ENCODE data around the gene PTK7. TPM values are rescaled to one million over a fixed set of nuclear protein-coding genes. Genes with fewer than 3 reads are reported as not detected.

The PTK7 gene
- total and polyA plus RNA-seq, 2 donors (not counting 3 experiments of a cell fraction or from before 2014, with no cell fraction given): 41.9 to 65.6 TPM

DNA sequence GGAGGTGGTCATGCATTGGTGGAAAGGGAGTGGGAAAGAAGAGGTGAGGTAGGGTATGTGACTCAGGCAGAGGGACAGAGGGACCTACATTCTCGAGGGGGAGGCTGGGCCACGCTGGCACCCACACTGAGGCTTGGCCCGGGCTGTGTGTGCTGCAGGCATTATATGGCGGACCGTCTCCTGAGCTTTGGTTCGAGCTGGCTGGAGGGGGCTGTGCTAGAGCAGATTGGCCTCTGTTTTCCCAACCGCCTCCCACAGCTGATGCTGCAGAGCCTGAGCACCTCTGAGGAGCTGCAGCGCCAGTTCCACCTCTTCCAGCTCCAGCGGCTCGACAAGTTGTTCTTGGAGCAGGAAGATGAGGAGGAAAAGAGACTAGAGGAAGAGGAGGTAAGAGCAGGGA, 129.7 kb downstream of the PTK7 start:
- Histone ChIP-seq H3K4me3 (replicated peaks in 1 of 3; ENCODE audit: insufficient read depth in 1 of 3, low read depth in 1 of 3, low read length in 3 of 3) (no peak overlapping the region), H3K27me3 (ENCODE audit: control insufficient read depth in 2 of 2, insufficient read depth in 2 of 2, low read length in 2 of 2) (no peaks in the 10 kb centered on the region), H3K9me1 (replicated peaks; ENCODE audit: control insufficient read depth, extremely low read depth, insufficient read depth, low read length) (no peaks in the 10 kb centered on the region), H3K79me2 (ENCODE audit: control insufficient read depth, insufficient read depth, low read length) (no peaks in the 10 kb centered on the region), H3K4me1 (ENCODE audit: control insufficient read depth, extremely low read depth, insufficient read depth, low read length) (peaks cover 3% of the 10 kb centered on the region), H3K4me2 (ENCODE audit: insufficient read depth, low read length) (no peak overlapping the region), H3K27ac (ENCODE audit: insufficient read depth, low read depth, low read length) (no peak overlapping the region), H3K36me3 (ENCODE audit: control insufficient read depth in 2 of 2, extremely low read depth in 1 of 2, insufficient read depth in 2 of 2, low read length in 2 of 2) (peaks cover 0 to 7% of the 10 kb centered on the region in 2 experiments), H4K20me1 (replicated peaks; ENCODE audit: control insufficient read depth, extremely low read depth, insufficient read depth, low read length) (no peaks in the 10 kb centered on the region), H3K9me3 (replicated peaks; ENCODE audit: control insufficient read depth, insufficient read depth, low read length) (no peaks in the 10 kb centered on the region), H2AFZ (ENCODE audit: low read depth, low read length) (no peak overlapping the region), H3K9ac (replicated peaks; ENCODE audit: extremely low read depth, insufficient read depth, low read length) (no peak overlapping the region)
- POLR2A ChIA-PET: interaction anchor here (0.7 kb wide), 1 partner anchor 10 kb away, joined by 3 read pairs; no protein-coding TSS in a partner anchor
- DNase-seq (ENCODE audit: low read depth, low spot score): no peak
- dilution Hi-C loops (cut with MboI; ENCODE audit: extremely low pct_ligation_motif_present, low sequenced_read_pairs): no loop called here
- no TSS peak for BruUV-seq (replicated peaks)
- no peak for FAIRE-seq
- CTCF ChIA-PET: no interaction called here
- TF ChIP-seq, protein P1, sequence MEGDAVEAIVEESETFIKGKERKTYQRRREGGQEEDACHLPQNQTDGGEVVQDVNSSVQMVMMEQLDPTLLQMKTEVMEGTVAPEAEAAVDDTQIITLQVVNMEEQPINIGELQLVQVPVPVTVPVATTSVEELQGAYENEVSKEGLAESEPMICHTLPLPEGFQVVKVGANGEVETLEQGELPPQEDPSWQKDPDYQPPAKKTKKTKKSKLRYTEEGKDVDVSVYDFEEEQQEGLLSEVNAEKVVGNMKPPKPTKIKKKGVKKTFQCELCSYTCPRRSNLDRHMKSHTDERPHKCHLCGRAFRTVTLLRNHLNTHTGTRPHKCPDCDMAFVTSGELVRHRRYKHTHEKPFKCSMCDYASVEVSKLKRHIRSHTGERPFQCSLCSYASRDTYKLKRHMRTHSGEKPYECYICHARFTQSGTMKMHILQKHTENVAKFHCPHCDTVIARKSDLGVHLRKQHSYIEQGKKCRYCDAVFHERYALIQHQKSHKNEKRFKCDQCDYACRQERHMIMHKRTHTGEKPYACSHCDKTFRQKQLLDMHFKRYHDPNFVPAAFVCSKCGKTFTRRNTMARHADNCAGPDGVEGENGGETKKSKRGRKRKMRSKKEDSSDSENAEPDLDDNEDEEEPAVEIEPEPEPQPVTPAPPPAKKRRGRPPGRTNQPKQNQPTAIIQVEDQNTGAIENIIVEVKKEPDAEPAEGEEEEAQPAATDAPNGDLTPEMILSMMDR (IDR thresholded peaks at IDR 0.05; ENCODE audit: extremely low read depth in 1 of 2, insufficient read depth in 1 of 2, low read depth in 1 of 2, low read length in 2 of 2): no peak
- TF ChIP-seq POLR2A (IDR thresholded peaks at IDR 0.05; ENCODE audit: low read depth, low read length) (no peak), FOS (IDR thresholded peaks at IDR 0.05; ENCODE audit: borderline replicate concordance, insufficient read depth, low read length) (no peak), JUN (IDR thresholded peaks at IDR 0.05; ENCODE audit: borderline replicate concordance, insufficient read depth, insufficient read length, low read depth) (no peak), GATA2 (IDR thresholded peaks at IDR 0.05; ENCODE audit: insufficient read depth, insufficient read length, low read depth, low read length) (no peak), POLR2AphosphoS5 (IDR thresholded peaks at IDR 0.05; ENCODE audit: insufficient read depth, low read depth, low read length) (no peak), MYC (IDR thresholded peaks at IDR 0.05; ENCODE audit: low read depth, low read length) (no peak)
- TF ChIP-seq, protein P2, sequence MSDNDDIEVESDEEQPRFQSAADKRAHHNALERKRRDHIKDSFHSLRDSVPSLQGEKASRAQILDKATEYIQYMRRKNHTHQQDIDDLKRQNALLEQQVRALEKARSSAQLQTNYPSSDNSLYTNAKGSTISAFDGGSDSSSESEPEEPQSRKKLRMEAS (IDR thresholded peaks at IDR 0.05; ENCODE audit: insufficient read depth, insufficient read length): no peak
- intact Hi-C loops (cut with micrococcal nuclease): no loop called here
